Hepatocyte (in vitro differentiated cells): Measurements from ENCODE around the gene TUFM.

Source experiments
- CTCF ChIP-seq: fragments of 200-600 bp; sonication (generic); IDR thresholded peaks from 2 replicates; pipeline ENCODE4 v1.5.1; 2016; ENCODE audit warnings: antibody characterized with exemption, mild to moderate bottlenecking; ENCODE audit not compliant: poor library complexity
- EZH2 ChIP-seq: fragments of 200-600 bp; sonication (generic); IDR thresholded peaks from 2 replicates; pipeline ENCODE4 v1.6.1; 2016; ENCODE audit warnings: antibody characterized with exemption, mild to moderate bottlenecking, borderline replicate concordance

- TF ChIP-seq CTCF (no peak), EZH2 (no peak)
Measured at GRCh38 chr16:28886945-28887344, 40.8 kb upstream of the TUFM start.
